ENCODE measurements around the gene LUC7L3.

DNA sequence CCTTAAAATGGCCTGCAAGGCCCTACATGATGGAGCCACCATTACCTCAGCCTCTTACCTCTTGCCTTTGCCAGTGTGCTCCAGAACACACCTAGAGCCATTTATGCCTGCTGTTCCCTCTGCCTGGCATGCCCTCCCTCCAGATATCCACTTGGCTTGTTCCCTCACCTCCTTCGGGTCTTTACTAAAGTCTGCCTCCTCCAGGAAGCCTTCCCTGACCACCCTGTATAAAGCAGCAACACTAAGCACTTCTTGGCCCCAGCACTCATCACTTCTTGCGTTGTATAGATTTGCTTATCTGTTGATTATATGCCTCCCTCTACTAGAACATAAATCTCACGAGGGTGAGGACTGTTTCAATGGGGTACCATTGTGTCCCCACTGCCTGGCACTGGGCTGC is 37.0 kb upstream of the LUC7L3 start:
- TF ChIP-seq, protein P1, sequence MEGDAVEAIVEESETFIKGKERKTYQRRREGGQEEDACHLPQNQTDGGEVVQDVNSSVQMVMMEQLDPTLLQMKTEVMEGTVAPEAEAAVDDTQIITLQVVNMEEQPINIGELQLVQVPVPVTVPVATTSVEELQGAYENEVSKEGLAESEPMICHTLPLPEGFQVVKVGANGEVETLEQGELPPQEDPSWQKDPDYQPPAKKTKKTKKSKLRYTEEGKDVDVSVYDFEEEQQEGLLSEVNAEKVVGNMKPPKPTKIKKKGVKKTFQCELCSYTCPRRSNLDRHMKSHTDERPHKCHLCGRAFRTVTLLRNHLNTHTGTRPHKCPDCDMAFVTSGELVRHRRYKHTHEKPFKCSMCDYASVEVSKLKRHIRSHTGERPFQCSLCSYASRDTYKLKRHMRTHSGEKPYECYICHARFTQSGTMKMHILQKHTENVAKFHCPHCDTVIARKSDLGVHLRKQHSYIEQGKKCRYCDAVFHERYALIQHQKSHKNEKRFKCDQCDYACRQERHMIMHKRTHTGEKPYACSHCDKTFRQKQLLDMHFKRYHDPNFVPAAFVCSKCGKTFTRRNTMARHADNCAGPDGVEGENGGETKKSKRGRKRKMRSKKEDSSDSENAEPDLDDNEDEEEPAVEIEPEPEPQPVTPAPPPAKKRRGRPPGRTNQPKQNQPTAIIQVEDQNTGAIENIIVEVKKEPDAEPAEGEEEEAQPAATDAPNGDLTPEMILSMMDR (IDR thresholded peaks at IDR 0.05), result no peak
- TF ChIP-seq POLR2AphosphoS5 (IDR thresholded peaks at IDR 0.05; ENCODE audit: low read depth, low read length), result no peak
- no peak for TF ChIP-seq TCF7L2 (IDR thresholded peaks at IDR 0.05; ENCODE audit: low read depth, low read length)
- TF ChIP-seq SIN3A (IDR thresholded peaks at IDR 0.05; ENCODE audit: borderline replicate concordance, insufficient read depth, low read depth, low read length), result no peak
- no peak for TF ChIP-seq REST (IDR thresholded peaks at IDR 0.05; ENCODE audit: insufficient read depth in 1 of 2, low read depth in 2 of 2, low read length in 1 of 2)

All from Panc1 (cell line).